ENCODE results near the gene TECR.
A peak's percentile ranks its signal among the peaks of the same experiment; 100 is the strongest.
"Not testable (repeated sequence)": the region's sequence is repeated elsewhere in the genome, so short reads cannot be mapped to it uniquely, and the experiment has no call there.

TECR gene

DNA sequence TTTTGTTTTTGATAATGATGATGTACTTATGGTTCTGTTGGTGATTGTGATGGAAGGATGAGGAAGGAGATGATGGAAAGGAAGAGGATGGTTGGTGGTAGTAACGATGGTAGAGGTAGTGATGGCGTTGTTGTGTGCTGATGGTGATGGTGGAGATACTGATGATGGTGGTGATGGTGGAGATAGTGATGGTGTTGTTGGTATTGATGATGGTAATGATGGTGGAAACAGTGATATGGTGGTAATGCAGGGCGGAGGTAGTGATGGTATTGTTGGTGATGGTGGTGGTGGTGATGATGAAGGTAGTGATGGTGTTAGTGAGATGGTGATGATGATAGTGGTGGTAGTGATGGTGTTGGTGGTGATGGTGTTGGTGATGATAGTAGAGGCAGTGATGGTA, 66.2 kb downstream of the TECR start:
- no peak for TF ChIP-seq GATA1 (IDR thresholded peaks at IDR 0.05; ENCODE audit: low read depth, low read length)
- no peak for TF ChIP-seq POLR2A (IDR thresholded peaks at IDR 0.05; ENCODE audit: low read length)
- DNase-seq, result no peak

DNA sequence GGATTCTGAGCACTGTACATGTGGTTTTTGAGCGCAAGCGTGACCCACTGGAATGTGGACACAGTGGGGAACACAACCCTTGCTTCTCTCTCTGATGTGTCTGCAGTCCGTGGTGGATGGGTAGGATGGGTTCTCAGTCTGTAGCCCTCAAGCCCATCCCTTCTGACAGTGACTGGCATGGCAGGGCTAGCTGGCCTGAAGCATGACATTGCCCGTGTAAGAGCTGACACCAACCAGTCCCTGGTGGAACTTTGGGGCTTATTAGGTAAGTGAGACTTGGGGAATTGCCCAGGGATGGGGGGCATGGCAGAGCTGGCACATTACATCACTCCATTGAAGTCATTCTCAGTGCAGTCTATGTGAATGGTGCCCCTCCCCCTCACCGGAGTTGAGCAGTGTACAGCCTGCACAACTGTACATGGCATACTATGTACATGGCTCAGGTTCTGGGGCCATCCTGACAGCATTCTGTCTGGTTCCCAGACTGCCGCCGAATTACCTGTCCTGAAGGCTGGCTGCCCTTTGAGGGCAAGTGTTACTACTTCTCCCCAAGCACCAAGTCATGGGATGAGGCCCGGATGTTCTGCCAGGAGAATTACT, 70.3 kb downstream of the TECR start:
- TF ChIP-seq GATA1 (IDR thresholded peaks at IDR 0.05; ENCODE audit: low read depth, low read length), result no peak
- TF ChIP-seq POLR2A (IDR thresholded peaks at IDR 0.05; ENCODE audit: low read length), result no peak
- DNase-seq, result no peak

DNA sequence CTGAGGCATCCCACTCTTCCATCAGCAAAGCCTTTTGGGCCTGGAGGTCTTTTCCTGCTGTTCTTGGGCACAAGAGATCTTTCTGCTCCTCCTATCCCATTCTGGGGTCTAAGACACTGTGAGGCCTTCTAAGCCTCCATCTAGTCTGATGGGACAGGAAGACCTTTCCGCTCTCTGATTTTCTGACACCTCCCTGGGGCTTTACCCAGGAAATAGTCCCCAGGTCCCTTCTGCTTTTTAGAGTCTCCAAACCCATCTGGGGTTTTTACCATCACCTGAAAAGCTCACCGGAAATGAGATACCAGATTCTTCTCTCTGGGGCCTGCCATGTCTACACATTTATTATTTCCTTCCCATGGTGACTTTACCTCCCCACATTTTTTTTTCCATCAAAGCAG, 74.6 kb downstream of the TECR start:
- DNase-seq, result no peak
- no peak for TF ChIP-seq GATA1 (IDR thresholded peaks at IDR 0.05; ENCODE audit: low read depth, low read length)
- no peak for TF ChIP-seq POLR2A (IDR thresholded peaks at IDR 0.05; ENCODE audit: low read length)

DNA sequence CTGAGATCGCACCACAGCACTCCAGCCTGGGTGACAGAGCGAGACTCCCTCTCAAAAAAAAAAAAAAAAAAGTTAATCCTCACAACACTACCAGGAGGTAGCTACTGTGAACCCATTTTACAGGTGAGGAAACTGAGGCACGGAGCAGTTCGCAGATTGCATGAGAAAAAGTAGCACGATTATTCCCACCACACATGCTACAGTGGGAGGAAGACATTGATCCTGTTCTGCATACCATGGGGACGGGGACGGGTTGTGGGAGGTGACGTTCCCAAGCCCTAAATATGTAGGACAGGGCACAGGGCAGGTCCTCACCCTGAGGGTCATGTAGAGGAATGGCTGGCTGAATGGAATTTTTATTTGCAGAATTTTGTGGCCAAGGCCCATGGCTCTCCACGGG, 77.2 kb downstream of the TECR start:
- TF ChIP-seq GATA1 (IDR thresholded peaks at IDR 0.05; ENCODE audit: low read depth, low read length), result no peak
- no peak for TF ChIP-seq POLR2A (IDR thresholded peaks at IDR 0.05; ENCODE audit: low read length)
- no peak for DNase-seq

DNA sequence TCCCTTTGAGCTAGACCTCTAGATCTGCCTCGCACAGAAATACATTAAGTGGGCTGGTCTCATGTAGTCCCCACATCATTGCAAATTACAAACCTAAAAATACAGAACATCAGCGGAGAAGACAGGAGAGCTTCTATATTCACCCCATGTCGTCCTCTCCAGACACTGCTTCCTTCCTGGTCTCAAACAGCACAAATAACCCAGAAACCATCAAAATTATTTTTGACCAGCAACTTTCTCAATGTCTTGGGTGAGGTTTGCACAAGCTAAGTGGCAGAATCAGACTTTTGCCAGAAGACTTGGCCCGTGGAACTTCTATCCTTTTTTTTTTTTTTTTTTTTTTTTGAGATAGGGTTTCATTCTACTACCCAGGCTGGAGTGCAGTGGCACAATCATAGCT, 81.7 kb downstream of the TECR start:
- no peak for DNase-seq
- no peak for TF ChIP-seq GATA1 (IDR thresholded peaks at IDR 0.05; ENCODE audit: low read depth, low read length)
- no peak for TF ChIP-seq POLR2A (IDR thresholded peaks at IDR 0.05; ENCODE audit: low read length)

DNA sequence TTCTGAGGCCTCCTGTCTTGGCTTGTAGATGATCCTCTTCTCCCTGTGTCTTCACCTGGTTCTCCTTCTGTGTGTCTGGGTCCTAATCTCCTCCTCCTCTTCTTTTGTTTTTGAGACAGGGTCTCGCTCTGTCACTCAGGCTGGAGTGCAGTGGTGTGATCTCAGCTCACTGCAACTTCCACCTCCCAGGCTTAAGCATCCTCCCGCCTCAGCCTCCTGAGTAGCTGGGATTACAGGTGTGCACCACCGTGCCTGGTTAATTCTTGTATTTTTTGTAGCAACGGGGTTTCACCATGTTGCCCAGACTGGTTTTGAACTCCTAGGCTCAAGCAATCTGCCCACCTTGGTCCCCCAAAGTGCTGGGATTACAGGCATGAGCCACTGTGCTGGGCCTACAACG, 82.8 kb downstream of the TECR start:
- not testable (repeated sequence) for DNase-seq

DNA sequence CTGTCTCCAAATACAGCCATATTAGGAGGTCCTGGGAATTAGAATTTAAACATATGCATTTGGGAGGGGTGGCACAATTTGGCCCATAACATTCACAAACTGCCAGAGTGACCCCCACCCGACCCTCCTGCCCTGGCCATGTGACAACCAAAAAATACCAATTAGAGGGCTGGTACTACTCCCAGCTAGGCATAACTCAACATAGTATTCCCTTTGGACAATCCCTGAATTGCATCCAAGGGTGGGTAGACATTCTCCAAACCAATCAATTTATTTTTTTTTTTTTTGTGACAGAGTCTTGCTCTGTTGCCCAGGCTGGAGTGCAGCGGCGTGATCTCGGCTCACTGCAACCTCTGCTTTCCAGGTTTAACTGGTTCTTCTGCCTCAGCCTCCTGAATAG, 83.3 kb downstream of the TECR start:
- TF ChIP-seq POLR2A (IDR thresholded peaks at IDR 0.05; ENCODE audit: low read length) (no peak), GATA1 (IDR thresholded peaks at IDR 0.05; ENCODE audit: low read depth, low read length) (no peak)
- no peak for DNase-seq

DNA sequence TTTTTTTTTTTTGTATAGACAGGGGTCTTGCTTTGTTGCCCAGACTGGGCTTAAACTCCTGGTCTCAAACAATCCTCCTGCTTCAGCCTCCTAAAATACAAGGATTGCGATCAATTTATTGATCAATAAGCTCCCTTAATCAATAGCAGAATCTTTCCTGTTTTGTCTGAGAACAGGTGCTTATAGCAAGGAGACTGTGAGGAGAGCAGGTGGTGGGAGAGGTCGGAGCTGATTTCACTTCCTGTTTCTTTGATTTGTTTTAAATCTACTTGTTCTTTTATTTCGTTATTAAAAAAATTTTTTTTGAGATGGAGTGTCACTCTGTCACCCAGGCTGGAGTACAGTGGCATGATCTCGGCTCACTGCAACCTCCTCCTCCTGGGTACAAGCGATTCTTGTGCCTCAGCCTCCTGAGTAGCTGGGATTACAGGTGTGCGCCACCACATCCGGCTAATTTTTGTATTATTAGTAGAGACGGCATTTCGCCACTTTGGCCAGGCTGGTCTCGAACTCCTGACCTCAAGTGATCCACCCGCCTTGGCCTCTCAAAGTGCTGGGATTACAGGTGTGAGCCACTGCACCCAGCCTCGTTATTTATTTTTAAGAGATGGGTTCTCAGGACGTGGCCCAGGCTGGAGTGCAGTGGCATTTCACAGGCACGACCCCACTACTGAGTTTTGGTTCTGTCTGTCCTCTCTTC, 84.2 kb downstream of the TECR start:
- not testable (repeated sequence) for DNase-seq

DNA sequence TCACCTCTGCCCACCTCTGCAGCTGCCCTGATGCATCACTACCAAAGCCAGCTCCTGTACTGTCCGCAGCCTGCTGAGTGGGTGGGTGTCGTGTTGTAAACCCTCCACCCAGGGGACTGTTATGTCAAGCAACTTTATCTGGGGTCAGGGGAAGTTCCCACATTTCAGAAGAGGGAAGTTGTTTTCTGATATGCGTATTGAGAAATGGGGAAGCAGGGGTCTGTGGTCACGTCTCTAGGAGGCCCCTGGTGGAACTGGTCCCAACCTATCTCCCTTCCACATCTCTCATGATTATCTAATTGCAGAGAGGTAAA, 84.7 kb downstream of the TECR start:
- TF ChIP-seq GATA1 (IDR thresholded peaks at IDR 0.05; ENCODE audit: low read depth, low read length) (no peak), POLR2A (IDR thresholded peaks at IDR 0.05; ENCODE audit: low read length) (no peak)
- DNase-seq, result peak in 1 of 2 experiments; percentile 6

Data from erythroblast (primary cell).